ENCODE data around the gene CCND2.

The CCND2 gene

GRCh38 chr12:4297617-4298016 is 24.1 kb downstream of the CCND2 start:
- no peak for DNase-seq (ENCODE audit: low read depth)
- TF ChIP-seq, protein P1, sequence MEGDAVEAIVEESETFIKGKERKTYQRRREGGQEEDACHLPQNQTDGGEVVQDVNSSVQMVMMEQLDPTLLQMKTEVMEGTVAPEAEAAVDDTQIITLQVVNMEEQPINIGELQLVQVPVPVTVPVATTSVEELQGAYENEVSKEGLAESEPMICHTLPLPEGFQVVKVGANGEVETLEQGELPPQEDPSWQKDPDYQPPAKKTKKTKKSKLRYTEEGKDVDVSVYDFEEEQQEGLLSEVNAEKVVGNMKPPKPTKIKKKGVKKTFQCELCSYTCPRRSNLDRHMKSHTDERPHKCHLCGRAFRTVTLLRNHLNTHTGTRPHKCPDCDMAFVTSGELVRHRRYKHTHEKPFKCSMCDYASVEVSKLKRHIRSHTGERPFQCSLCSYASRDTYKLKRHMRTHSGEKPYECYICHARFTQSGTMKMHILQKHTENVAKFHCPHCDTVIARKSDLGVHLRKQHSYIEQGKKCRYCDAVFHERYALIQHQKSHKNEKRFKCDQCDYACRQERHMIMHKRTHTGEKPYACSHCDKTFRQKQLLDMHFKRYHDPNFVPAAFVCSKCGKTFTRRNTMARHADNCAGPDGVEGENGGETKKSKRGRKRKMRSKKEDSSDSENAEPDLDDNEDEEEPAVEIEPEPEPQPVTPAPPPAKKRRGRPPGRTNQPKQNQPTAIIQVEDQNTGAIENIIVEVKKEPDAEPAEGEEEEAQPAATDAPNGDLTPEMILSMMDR (IDR thresholded peaks at IDR 0.05; ENCODE audit: control insufficient read depth, insufficient read depth, low read depth, low read length, missing control alignments) = no peak
- H3K4me3 ChIP-seq (ENCODE audit: control insufficient read depth, low read depth, low read length) = no peak overlapping the region

DNA sequence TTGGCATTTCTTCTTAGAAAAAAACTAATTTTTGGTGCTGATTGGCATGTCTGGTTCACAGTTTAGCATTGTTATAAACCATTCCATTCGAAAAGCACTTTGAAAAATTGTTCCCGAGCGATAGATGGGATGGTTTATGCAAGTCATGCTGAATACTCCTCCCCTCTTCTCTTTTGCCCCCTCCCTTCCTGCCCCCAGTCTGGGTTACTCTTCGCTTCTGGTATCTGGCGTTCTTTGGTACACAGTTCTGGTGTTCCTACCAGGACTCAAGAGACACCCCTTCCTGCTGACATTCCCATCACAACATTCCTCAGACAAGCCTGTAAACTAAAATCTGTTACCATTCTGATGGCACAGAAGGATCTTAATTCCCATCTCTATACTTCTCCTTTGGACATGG is 27.3 kb downstream of the CCND2 start:
- H3K4me3 ChIP-seq (ENCODE audit: control insufficient read depth, low read depth, low read length) = no peak overlapping the region
- DNase-seq (ENCODE audit: low read depth) = no peak
- TF ChIP-seq, protein P1 (IDR thresholded peaks at IDR 0.05; ENCODE audit: control insufficient read depth, insufficient read depth, low read depth, low read length, missing control alignments) = no peak

GRCh38 chr12:4301932-4302501 is 28.5 kb downstream of the CCND2 start:
- H3K4me3 ChIP-seq (ENCODE audit: control insufficient read depth, low read depth, low read length) = no peak overlapping the region
- TF ChIP-seq, protein P1 (IDR thresholded peaks at IDR 0.05; ENCODE audit: control insufficient read depth, insufficient read depth, low read depth, low read length, missing control alignments) = no peak
- no peak for DNase-seq (ENCODE audit: low read depth)

GRCh38 chr12:4302881-4303280 is 29.3 kb downstream of the CCND2 start:
- TF ChIP-seq, protein P1 (IDR thresholded peaks at IDR 0.05; ENCODE audit: control insufficient read depth, insufficient read depth, low read depth, low read length, missing control alignments) = no peak
- no peak overlapping the region for H3K4me3 ChIP-seq (ENCODE audit: control insufficient read depth, low read depth, low read length)
- no peak for DNase-seq (ENCODE audit: low read depth)

DNA sequence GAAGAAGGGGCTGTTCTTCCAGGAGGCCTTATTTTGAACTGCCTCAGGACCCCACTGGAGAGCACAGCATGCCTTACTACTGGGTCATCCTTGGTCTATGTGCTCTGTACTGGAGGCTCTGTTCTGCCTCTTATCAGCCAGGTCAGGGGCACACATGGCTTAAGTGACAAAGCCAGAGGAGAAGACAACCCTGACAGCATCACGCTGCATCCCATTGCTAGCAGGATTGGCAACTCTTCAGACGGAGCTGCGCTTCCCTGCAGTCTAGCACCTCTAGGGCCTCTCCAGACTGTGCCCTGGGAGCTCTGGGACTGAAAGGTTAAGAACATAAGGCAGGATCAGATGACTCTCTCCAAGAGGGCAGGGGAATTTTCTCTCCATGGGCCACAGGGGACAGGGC is 30.2 kb downstream of the CCND2 start:
- TF ChIP-seq, protein P1 (IDR thresholded peaks at IDR 0.05; ENCODE audit: control insufficient read depth, insufficient read depth, low read depth, low read length, missing control alignments) = no peak
- H3K4me3 ChIP-seq (ENCODE audit: control insufficient read depth, low read depth, low read length) = no peak overlapping the region
- no peak for DNase-seq (ENCODE audit: low read depth)

DNA sequence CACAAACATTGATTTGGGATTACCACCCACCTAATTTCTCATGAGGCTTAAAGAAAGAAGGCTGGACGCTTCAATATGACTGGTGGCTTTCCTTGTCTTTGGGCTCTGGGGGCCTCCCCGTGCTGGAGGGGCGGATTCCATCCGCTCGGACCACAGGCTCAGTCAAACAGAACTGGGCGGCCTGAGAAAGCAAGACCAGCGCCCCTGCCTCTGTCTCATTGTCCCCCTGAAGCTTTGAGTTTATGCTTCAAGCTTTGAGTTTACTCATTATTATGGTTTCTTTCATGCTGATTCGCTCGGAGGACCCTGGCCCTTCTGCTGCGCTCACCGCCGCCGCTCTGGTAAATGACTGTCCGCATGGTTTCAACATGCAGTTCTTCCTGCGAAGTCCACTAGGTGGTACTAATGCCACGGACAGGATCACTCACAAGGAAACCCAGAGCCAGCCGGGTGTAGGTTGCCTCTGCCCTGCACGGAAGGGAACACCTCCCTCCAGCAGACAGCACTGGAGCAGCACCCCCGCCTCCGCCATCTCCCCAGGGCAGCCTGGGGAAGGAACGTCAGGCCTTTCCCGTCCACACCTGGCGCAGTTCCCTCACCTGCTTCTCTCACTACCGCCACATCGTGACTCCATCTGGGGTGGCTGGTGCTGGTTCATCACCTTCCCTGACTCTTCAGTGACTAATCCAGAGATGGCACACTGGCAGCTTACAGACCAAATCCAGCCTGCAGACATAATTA is 34.2 kb downstream of the CCND2 start:
- TF ChIP-seq, protein P1 (IDR thresholded peaks at IDR 0.05; ENCODE audit: control insufficient read depth, insufficient read depth, low read depth, low read length, missing control alignments) = peak; percentile 77
- no peak overlapping the region; the same call in 1 of the 2 replicates for H3K4me3 ChIP-seq (ENCODE audit: control insufficient read depth, low read depth, low read length)
- peak; percentile 52 for DNase-seq (ENCODE audit: low read depth)
